K562 (cell line): ENCODE measurements around the gene FAM156A. TPM values are rescaled to one million over a fixed set of nuclear protein-coding genes. Genes with fewer than 3 reads are reported as not detected.

Experiments
- ATF7 ChIP-seq: fragments of 450-650 bp; IDR thresholded peaks from 2 replicates; pipeline ENCODE4 v1.7.1; 2014; ENCODE audit warnings: mild to moderate bottlenecking, moderate library complexity
- BCLAF1 ChIP-seq, 2 experiments: fragments of 450-650 bp in 1 of 2; IDR thresholded peaks; 2 replicates each; pipeline ENCODE4 v1.6.1; 2011 to 2017; ENCODE audit warnings: low read depth in 2 of 2, antibody characterized with exemption in 1 of 2, borderline replicate concordance in 1 of 2, low read length in 1 of 2, mild to moderate bottlenecking in 1 of 2, mixed read lengths in 1 of 2; ENCODE audit not compliant: control insufficient read depth in 1 of 2
- COPS2 ChIP-seq: fragments of 450-650 bp; conservative IDR thresholded peaks from 2 replicates; pipeline ENCODE4 v1.6.1; 2016; ENCODE audit warnings: mild to moderate bottlenecking, moderate library complexity
- CTBP1 ChIP-seq: fragments of 450-650 bp; IDR thresholded peaks from 2 replicates; pipeline ENCODE4 v1.6.1; 2016; ENCODE audit warnings: borderline replicate concordance
- ETV1 ChIP-seq: fragments of 450-650 bp; conservative IDR thresholded peaks from 2 replicates; pipeline ENCODE4 v1.6.1; 2016; ENCODE audit warnings: missing genetic modification characterization, control low read depth, low read depth, missing compliant biosample characterization
- FOXM1 ChIP-seq, 2 experiments: fragments of 450-650 bp in 1 of 2; sonication (generic) in 1 of 2; formaldehyde crosslinking in 1 of 2; IDR thresholded peaks; 2 replicates each; pipeline versions ENCODE4 v1.6.1 to v1.9.0; 2017 to 2022; ENCODE audit warnings: low read depth in 2 of 2, mild to moderate bottlenecking in 2 of 2, missing genetic modification reagents in 1 of 2, moderate library complexity in 1 of 2
- NCOA2 ChIP-seq, 2 experiments: fragments of 450-650 bp; IDR thresholded peaks; 2 replicates each; pipeline ENCODE4 v1.6.1; 2018; ENCODE audit warnings: mild to moderate bottlenecking in 2 of 2, moderate library complexity in 1 of 2; ENCODE audit not compliant: partially characterized antibody in 2 of 2
- OTX1 ChIP-seq: fragments of 450-650 bp; formaldehyde crosslinking; IDR thresholded peaks from 2 replicates; pipeline ENCODE4 v1.4.0; 2022; ENCODE audit warnings: mild to moderate bottlenecking
- PHF8 ChIP-seq: fragments of 200-600 bp; sonication (generic); IDR thresholded peaks from 2 replicates; pipeline ENCODE4 v1.6.1; 2012; ENCODE audit warnings: mixed run types, mild to moderate bottlenecking, inconsistent platforms, low read length, moderate library complexity, borderline replicate concordance
- PML ChIP-seq: IDR thresholded peaks from 2 replicates; pipeline ENCODE4 v1.6.1; 2012; ENCODE audit warnings: low read length, inconsistent platforms
- SIX5 ChIP-seq, 2 experiments: IDR thresholded peaks; 2 replicates each; pipeline ENCODE4 v1.6.1; 2011; ENCODE audit warnings: low read length in 2 of 2, borderline replicate concordance in 1 of 2, low read depth in 1 of 2, mild to moderate bottlenecking in 1 of 2, moderate library complexity in 1 of 2; ENCODE audit not compliant: insufficient read depth in 1 of 2
- TEAD4 ChIP-seq, 2 experiments: sonication (generic) in 1 of 2; formaldehyde crosslinking in 1 of 2; IDR thresholded peaks; 2 replicates each; pipeline versions ENCODE4 v1.6.1 to v1.8.0; 2012 to 2022; ENCODE audit warnings: borderline replicate concordance in 1 of 2, inconsistent platforms in 1 of 2, low read length in 1 of 2, mild to moderate bottlenecking in 1 of 2, missing genetic modification reagents in 1 of 2
- ZFX ChIP-seq: sonication (generic); formaldehyde crosslinking; IDR thresholded peaks from 2 replicates; pipeline ENCODE4 v1.8.0; 2022; ENCODE audit warnings: mild to moderate bottlenecking, missing genetic modification reagents, moderate library complexity
- polyA plus RNA-seq, 8 experiments: library from polyadenylated mRNA; depleted of rRNA in 4 of 8; stranded (reverse) in 5 of 8; unstranded in 3 of 8; fragments of >200 nt; fragmentation: Nextera tagmentation in 2 of 8; fragmentation: Illumina TruSeq in 1 of 8; extraction: Ambion mirVana in 2 of 8; extraction: Trizol in 1 of 8; gene quantifications; 2 replicates each; pipeline versions ENCODE4 v1.2.1 to v1.2.3, GENCODE V29; 2011 to 2014; ENCODE audit warnings: inconsistent platforms in 1 of 8, missing spikeins in 1 of 8
- total RNA-seq, 7 experiments: library from RNA; depleted of rRNA in 6 of 7; stranded (reverse); fragments of >200 nt in 6 of 7; fragmentation: Illumina TruSeq in 2 of 7; extraction: Trizol in 2 of 7; gene quantifications; 2 replicates each; pipeline versions ENCODE4 v1.2.1 to v1.2.3, GENCODE V29; 2011 to 2021; ENCODE audit warnings: low replicate concordance in 1 of 7
- TF ChIP-seq, protein P1 (sequence below): fragments of 450-650 bp; IDR thresholded peaks from 2 replicates; pipeline ENCODE4 v1.6.1; 2018; ENCODE audit not compliant: partially characterized antibody

The FAM156A gene
- total and polyA plus RNA-seq, 9 of the 15 experiments (the other 6 are each of a cell fraction or from before 2014, with no cell fraction given) = 1.9 to 20.3 (median 8.6) TPM

DNA sequence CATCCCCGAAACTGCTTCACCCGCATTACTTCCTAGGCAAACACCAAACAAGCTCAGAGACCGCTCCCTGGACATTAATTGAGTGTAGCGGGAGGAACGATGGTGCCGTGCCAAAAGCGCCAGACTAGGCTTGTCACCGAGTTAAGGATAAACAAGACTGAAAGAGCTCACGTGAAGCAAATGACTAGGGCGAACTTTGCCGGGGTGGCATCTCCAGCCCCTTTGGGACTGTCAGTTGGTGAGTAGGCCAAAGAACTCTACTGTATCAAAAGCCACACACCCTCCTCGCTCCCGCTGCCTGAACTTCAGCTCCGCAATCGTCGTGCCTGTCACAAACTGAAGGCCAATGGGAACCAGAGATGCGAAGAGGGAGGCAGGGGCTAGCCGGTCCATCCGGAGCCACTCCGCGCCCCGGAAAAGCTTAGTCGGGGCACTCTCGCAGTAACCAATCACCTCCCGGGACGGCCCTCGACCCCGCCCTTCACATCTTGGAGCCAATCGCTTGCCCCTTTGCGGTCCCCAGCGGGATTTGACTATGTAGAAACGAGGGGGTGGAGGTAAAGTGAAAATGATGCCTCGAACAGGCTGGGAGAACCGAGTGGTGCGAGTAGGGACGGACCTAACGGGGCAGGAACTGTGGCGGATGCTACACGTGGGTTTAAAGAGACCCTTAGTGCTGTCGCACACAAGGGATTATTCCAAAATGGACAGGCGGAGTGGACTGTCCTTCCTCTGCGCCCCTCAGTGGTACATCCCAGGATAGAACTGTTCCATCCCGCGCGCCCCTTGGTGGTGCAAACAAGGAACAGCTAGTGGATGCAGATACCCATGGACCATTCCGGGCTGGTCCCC is 37.0 kb upstream of the FAM156A start (continued):
- TF ChIP-seq, protein P1, sequence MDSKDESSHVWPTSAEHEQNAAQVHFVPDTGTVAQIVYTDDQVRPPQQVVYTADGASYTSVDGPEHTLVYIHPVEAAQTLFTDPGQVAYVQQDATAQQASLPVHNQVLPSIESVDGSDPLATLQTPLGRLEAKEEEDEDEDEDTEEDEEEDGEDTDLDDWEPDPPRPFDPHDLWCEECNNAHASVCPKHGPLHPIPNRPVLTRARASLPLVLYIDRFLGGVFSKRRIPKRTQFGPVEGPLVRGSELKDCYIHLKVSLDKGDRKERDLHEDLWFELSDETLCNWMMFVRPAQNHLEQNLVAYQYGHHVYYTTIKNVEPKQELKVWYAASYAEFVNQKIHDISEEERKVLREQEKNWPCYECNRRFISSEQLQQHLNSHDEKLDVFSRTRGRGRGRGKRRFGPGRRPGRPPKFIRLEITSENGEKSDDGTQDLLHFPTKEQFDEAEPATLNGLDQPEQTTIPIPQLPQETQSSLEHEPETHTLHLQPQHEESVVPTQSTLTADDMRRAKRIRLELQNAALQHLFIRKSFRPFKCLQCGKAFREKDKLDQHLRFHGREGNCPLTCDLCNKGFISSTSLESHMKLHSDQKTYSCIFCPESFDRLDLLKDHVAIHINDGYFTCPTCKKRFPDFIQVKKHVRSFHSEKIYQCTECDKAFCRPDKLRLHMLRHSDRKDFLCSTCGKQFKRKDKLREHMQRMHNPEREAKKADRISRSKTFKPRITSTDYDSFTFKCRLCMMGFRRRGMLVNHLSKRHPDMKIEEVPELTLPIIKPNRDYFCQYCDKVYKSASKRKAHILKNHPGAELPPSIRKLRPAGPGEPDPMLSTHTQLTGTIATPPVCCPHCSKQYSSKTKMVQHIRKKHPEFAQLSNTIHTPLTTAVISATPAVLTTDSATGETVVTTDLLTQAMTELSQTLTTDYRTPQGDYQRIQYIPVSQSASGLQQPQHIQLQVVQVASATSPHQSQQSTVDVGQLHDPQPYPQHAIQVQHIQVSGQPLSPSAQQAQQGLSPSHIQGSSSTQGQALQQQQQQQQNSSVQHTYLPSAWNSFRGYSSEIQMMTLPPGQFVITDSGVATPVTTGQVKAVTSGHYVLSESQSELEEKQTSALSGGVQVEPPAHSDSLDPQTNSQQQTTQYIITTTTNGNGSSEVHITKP = peak; percentile 99
- peak; percentile 46; the same call in 1 of the 2 replicates for TF ChIP-seq PHF8
- TF ChIP-seq NCOA2 (IDR thresholded peaks at IDR 0.05; ENCODE audit: partially characterized antibody in 2 of 2) = no peak
- no peak for TF ChIP-seq OTX1 (CRISPR knock-in tag)
- no peak for TF ChIP-seq TEAD4 (IDR thresholded peaks at IDR 0.05; ENCODE audit: low read length)
- no peak for TF ChIP-seq TEAD4 (CRISPR knock-in tag; IDR thresholded peaks at IDR 0.05; ENCODE audit: borderline replicate concordance)
- TF ChIP-seq FOXM1 (IDR thresholded peaks at IDR 0.05; ENCODE audit: low read depth) = peak; percentile 44; the same call in 1 of the 2 replicates
- no peak for TF ChIP-seq FOXM1 (CRISPR knock-in tag; IDR thresholded peaks at IDR 0.05; ENCODE audit: low read depth)
- TF ChIP-seq ZFX (CRISPR knock-in tag) = peak; percentile 37
- TF ChIP-seq SIX5 (IDR thresholded peaks at IDR 0.05; ENCODE audit: borderline replicate concordance in 1 of 2, insufficient read depth in 1 of 2, low read depth in 1 of 2, low read length in 2 of 2) = peak in 1 of 2 experiments; percentile 21; a peak in 1 of 4 replicates
- 0 out of 2 replicates have a peak, but pooled peaks have one; percentile 40 for TF ChIP-seq CTBP1
- TF ChIP-seq BCLAF1 (IDR thresholded peaks at IDR 0.05; ENCODE audit: borderline replicate concordance in 1 of 2, control insufficient read depth in 1 of 2, low read depth in 2 of 2, low read length in 1 of 2) = peak in 1 of 2 experiments; percentile 94; a peak in 2 of 4 replicates
- TF ChIP-seq ATF7 = peak; percentile 99
- no peak for TF ChIP-seq PML
- TF ChIP-seq ETV1 (tag) = no peak
- TF ChIP-seq COPS2 = no peak
